ENCODE measurements around the gene CRB2. TPM values are rescaled to one million over a fixed set of nuclear protein-coding genes. Genes with fewer than 3 reads are reported as not detected.

CRB2 gene
- total and polyA plus RNA-seq, 2 donors (not counting 3 experiments of a cell fraction or from before 2014, with no cell fraction given), result not detected

DNA sequence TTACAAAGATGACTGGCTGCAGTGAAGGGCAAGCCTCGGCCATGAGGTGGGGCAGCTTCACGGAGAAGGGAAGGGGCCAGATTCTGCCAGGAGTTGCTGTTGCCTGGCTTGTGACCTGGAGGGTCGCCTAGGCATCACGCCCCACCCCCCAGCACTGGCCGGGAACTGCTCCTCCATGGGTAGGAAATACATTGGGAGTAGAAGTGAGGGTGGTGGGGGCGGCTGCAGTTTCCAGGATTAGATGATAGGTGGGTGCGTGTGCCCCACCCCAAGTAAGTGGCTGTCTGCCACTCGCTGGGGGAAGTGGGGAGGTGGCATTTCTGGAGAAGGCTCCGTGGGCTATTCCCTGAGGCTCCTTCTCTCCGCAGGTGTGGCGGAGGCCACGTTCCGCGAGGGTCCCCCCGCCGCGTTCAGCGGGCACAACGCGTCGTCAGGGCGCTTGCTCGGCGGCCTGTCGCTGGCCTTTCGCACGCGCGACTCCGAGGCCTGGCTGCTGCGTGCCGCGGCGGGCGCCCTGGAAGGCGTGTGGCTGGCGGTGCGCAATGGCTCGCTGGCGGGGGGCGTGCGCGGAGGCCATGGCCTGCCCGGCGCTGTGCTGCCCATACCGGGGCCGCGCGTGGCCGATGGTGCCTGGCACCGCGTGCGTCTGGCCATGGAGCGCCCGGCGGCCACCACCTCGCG, 16.9 kb downstream of the CRB2 start:
- Histone ChIP-seq H2AFZ (ENCODE audit: low read depth, low read length) (no peak overlapping the region), H3K9me3 (replicated peaks; ENCODE audit: control insufficient read depth, insufficient read depth, low read length) (no peaks in the 10 kb centered on the region), H3K9me1 (replicated peaks; ENCODE audit: control insufficient read depth, extremely low read depth, insufficient read depth, low read length) (no peaks in the 10 kb centered on the region), H3K79me2 (ENCODE audit: control insufficient read depth, insufficient read depth, low read length) (no peaks in the 10 kb centered on the region), H3K4me2 (ENCODE audit: insufficient read depth, low read length) (no peak overlapping the region), H4K20me1 (replicated peaks; ENCODE audit: control insufficient read depth, extremely low read depth, insufficient read depth, low read length) (no peaks in the 10 kb centered on the region), H3K27ac (ENCODE audit: insufficient read depth, low read depth, low read length) (no peak overlapping the region), H3K27me3 (ENCODE audit: control insufficient read depth in 2 of 2, insufficient read depth in 2 of 2, low read length in 2 of 2) (peaks cover 26 to 32% of the 10 kb centered on the region in 2 experiments), H3K9ac (replicated peaks; ENCODE audit: extremely low read depth, insufficient read depth, low read length) (no peak overlapping the region), H3K36me3 (ENCODE audit: control insufficient read depth in 2 of 2, extremely low read depth in 1 of 2, insufficient read depth in 2 of 2, low read length in 2 of 2) (no peaks in the 10 kb centered on the region), H3K4me3 (replicated peaks in 1 of 3; ENCODE audit: insufficient read depth in 1 of 3, low read depth in 1 of 3, low read length in 3 of 3) (no peak overlapping the region), H3K4me1 (ENCODE audit: control insufficient read depth, extremely low read depth, insufficient read depth, low read length) (no peaks in the 10 kb centered on the region)
- BruUV-seq (replicated peaks), result no TSS peak
- TF ChIP-seq, protein P1, sequence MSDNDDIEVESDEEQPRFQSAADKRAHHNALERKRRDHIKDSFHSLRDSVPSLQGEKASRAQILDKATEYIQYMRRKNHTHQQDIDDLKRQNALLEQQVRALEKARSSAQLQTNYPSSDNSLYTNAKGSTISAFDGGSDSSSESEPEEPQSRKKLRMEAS (IDR thresholded peaks at IDR 0.05; ENCODE audit: insufficient read depth, insufficient read length), result no peak
- TF ChIP-seq, protein P2, sequence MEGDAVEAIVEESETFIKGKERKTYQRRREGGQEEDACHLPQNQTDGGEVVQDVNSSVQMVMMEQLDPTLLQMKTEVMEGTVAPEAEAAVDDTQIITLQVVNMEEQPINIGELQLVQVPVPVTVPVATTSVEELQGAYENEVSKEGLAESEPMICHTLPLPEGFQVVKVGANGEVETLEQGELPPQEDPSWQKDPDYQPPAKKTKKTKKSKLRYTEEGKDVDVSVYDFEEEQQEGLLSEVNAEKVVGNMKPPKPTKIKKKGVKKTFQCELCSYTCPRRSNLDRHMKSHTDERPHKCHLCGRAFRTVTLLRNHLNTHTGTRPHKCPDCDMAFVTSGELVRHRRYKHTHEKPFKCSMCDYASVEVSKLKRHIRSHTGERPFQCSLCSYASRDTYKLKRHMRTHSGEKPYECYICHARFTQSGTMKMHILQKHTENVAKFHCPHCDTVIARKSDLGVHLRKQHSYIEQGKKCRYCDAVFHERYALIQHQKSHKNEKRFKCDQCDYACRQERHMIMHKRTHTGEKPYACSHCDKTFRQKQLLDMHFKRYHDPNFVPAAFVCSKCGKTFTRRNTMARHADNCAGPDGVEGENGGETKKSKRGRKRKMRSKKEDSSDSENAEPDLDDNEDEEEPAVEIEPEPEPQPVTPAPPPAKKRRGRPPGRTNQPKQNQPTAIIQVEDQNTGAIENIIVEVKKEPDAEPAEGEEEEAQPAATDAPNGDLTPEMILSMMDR (IDR thresholded peaks at IDR 0.05; ENCODE audit: extremely low read depth in 1 of 2, insufficient read depth in 1 of 2, low read depth in 1 of 2, low read length in 2 of 2), result no peak
- TF ChIP-seq MYC (IDR thresholded peaks at IDR 0.05; ENCODE audit: low read depth, low read length), result no peak
- TF ChIP-seq GATA2 (IDR thresholded peaks at IDR 0.05; ENCODE audit: insufficient read depth, insufficient read length, low read depth, low read length), result no peak
- TF ChIP-seq FOS (IDR thresholded peaks at IDR 0.05; ENCODE audit: borderline replicate concordance, insufficient read depth, low read length), result no peak
- TF ChIP-seq EZH2 (IDR thresholded peaks at IDR 0.05; ENCODE audit: borderline replicate concordance, low read depth, low read length, severe bottlenecking), result no peak
- TF ChIP-seq JUN (IDR thresholded peaks at IDR 0.05; ENCODE audit: borderline replicate concordance, insufficient read depth, insufficient read length, low read depth), result no peak
- ChIA-PET POLR2A (no interaction called here), CTCF (interaction anchor here (1.1 to 1.4 kb wide), 2 partner anchors 7 to 18 kb away, joined by 3 read pairs; no protein-coding TSS in a partner anchor)
- dilution Hi-C loops (cut with MboI; ENCODE audit: extremely low pct_ligation_motif_present, low sequenced_read_pairs), result no loop called here
- FAIRE-seq, result no peak
- DNase-seq (ENCODE audit: low read depth, low spot score), result no peak
- intact Hi-C loops (cut with micrococcal nuclease), result no loop called here
